ENCODE data around the gene KRT76.

KRT76 gene

DNA sequence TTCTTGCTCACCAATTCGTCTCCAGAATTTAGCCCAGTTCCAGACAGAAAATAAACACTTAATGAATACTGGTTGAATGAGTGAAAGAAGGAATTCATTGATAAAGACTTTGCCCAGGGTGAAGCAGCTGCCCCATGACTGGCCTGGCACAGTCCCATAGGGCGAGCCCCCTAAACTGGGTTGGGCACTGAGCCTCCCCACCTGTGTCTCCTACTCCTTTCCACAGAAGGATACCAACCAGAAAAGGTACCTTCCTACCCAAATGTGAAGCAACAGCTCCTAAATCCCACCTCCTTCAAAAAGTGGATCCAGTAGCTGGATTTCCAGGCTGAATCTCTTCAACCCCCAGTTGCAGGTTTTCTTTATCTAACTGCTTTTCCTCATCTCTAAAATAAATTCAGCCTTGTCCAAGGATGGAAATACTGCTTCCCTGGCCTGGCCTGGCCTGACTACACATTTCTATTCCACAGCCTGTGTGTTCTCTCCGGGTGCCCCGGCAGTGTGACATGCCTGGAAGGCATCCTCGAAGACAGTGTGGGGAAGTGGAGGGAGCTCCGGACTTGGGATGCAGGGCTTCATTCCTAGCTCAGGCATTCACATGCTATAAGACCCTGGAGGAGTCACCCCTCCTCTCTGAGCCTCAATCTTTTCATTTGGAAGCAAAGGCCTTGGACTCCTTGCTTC, 11.2 kb upstream of the KRT76 start:
- TF ChIP-seq, protein P1, sequence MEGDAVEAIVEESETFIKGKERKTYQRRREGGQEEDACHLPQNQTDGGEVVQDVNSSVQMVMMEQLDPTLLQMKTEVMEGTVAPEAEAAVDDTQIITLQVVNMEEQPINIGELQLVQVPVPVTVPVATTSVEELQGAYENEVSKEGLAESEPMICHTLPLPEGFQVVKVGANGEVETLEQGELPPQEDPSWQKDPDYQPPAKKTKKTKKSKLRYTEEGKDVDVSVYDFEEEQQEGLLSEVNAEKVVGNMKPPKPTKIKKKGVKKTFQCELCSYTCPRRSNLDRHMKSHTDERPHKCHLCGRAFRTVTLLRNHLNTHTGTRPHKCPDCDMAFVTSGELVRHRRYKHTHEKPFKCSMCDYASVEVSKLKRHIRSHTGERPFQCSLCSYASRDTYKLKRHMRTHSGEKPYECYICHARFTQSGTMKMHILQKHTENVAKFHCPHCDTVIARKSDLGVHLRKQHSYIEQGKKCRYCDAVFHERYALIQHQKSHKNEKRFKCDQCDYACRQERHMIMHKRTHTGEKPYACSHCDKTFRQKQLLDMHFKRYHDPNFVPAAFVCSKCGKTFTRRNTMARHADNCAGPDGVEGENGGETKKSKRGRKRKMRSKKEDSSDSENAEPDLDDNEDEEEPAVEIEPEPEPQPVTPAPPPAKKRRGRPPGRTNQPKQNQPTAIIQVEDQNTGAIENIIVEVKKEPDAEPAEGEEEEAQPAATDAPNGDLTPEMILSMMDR (IDR thresholded peaks at IDR 0.05; ENCODE audit: low read depth, low read length) = no peak
- no peak for TF ChIP-seq EZH2phosphoT487 (IDR thresholded peaks at IDR 0.05; ENCODE audit: low read depth)
- Histone ChIP-seq H3K9ac (ENCODE audit: low read length) (no peak overlapping the region), H3K4me1 (ENCODE audit: low read length) (no peaks in the 10 kb centered on the region), H2AFZ (ENCODE audit: low read depth, low read length) (no peak overlapping the region), H3K4me2 (ENCODE audit: low read length) (no peak overlapping the region), H3K79me2 (ENCODE audit: low read length) (no peaks in the 10 kb centered on the region), H3K27ac (ENCODE audit: low read length) (no peak overlapping the region), H3K36me3 (replicated peaks; ENCODE audit: low read depth, low read length) (no peaks in the 10 kb centered on the region), H3K4me3 (ENCODE audit: low read length) (no peak overlapping the region), H3K27me3 (ENCODE audit: low read depth, low read length) (peaks cover 21% of the 10 kb centered on the region), H3K9me3 (ENCODE audit: insufficient read depth, low read length) (no peaks in the 10 kb centered on the region), H4K20me1 (ENCODE audit: insufficient read depth, low read length) (no peaks in the 10 kb centered on the region)

- Histone ChIP-seq H2AFZ (ENCODE audit: low read depth, low read length) (no peak overlapping the region), H3K79me2 (ENCODE audit: low read length) (no peaks in the 10 kb centered on the region), H3K27me3 (ENCODE audit: low read depth, low read length) (peaks cover 24% of the 10 kb centered on the region), H3K4me1 (ENCODE audit: low read length) (no peaks in the 10 kb centered on the region), H4K20me1 (ENCODE audit: insufficient read depth, low read length) (no peaks in the 10 kb centered on the region), H3K36me3 (replicated peaks; ENCODE audit: low read depth, low read length) (no peaks in the 10 kb centered on the region), H3K27ac (ENCODE audit: low read length) (no peak overlapping the region), H3K9me3 (ENCODE audit: insufficient read depth, low read length) (no peaks in the 10 kb centered on the region), H3K9ac (ENCODE audit: low read length) (no peak overlapping the region), H3K4me2 (ENCODE audit: low read length) (no peak overlapping the region), H3K4me3 (ENCODE audit: low read length) (no peak overlapping the region)
- TF ChIP-seq, protein P1 (IDR thresholded peaks at IDR 0.05; ENCODE audit: low read depth, low read length) = no peak
- TF ChIP-seq EZH2phosphoT487 (IDR thresholded peaks at IDR 0.05; ENCODE audit: low read depth) = no peak
Observed at GRCh38 chr12:52787324-52788191, 10.4 kb upstream of the KRT76 start.

DNA sequence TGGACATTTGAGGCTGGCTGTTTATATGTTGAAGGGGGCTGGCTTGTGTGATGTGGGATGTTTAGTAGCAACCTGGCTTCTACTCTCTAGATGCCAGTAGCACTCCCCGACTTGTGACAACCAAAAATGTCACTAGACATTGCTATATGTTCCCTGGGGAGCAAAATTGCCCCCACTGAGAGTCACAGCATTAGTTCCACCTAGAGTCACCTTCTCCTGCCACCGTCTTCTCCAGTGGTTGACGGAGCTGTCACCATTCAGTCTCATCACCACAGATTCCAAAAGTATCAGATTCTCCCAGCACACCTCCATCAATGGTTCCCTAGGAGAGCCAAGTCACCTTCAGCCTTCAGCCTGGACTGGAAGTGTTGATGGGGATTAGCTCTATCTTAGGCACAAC, 7.8 kb upstream of the KRT76 start:
- Histone ChIP-seq H3K9me3 (ENCODE audit: insufficient read depth, low read length) (no peaks in the 10 kb centered on the region), H3K4me2 (ENCODE audit: low read length) (no peak overlapping the region), H3K27me3 (ENCODE audit: low read depth, low read length) (peaks cover 34% of the 10 kb centered on the region), H4K20me1 (ENCODE audit: insufficient read depth, low read length) (no peaks in the 10 kb centered on the region), H3K4me3 (ENCODE audit: low read length) (no peak overlapping the region), H3K36me3 (replicated peaks; ENCODE audit: low read depth, low read length) (no peaks in the 10 kb centered on the region), H3K9ac (ENCODE audit: low read length) (no peak overlapping the region), H2AFZ (ENCODE audit: low read depth, low read length) (no peak overlapping the region), H3K79me2 (ENCODE audit: low read length) (no peaks in the 10 kb centered on the region), H3K4me1 (ENCODE audit: low read length) (no peaks in the 10 kb centered on the region), H3K27ac (ENCODE audit: low read length) (no peak overlapping the region)
- TF ChIP-seq, protein P1 (IDR thresholded peaks at IDR 0.05; ENCODE audit: low read depth, low read length) = no peak
- TF ChIP-seq EZH2phosphoT487 (IDR thresholded peaks at IDR 0.05; ENCODE audit: low read depth) = no peak

- Histone ChIP-seq H3K4me2 (ENCODE audit: low read length) (no peak overlapping the region), H2AFZ (ENCODE audit: low read depth, low read length) (no peak overlapping the region), H3K27ac (ENCODE audit: low read length) (no peak overlapping the region), H3K27me3 (ENCODE audit: low read depth, low read length) (peaks cover 38% of the 10 kb centered on the region), H3K9me3 (ENCODE audit: insufficient read depth, low read length) (no peaks in the 10 kb centered on the region), H3K4me3 (ENCODE audit: low read length) (no peak overlapping the region), H3K79me2 (ENCODE audit: low read length) (no peaks in the 10 kb centered on the region), H3K4me1 (ENCODE audit: low read length) (no peaks in the 10 kb centered on the region), H4K20me1 (ENCODE audit: insufficient read depth, low read length) (no peaks in the 10 kb centered on the region), H3K9ac (ENCODE audit: low read length) (no peak overlapping the region), H3K36me3 (replicated peaks; ENCODE audit: low read depth, low read length) (no peaks in the 10 kb centered on the region)
- TF ChIP-seq EZH2phosphoT487 (IDR thresholded peaks at IDR 0.05; ENCODE audit: low read depth) = no peak
- TF ChIP-seq, protein P1 (IDR thresholded peaks at IDR 0.05; ENCODE audit: low read depth, low read length) = no peak
Observed at GRCh38 chr12:52783563-52784316, 6.6 kb upstream of the KRT76 start.
